HEK293 (cell line): ENCODE results near the gene GPR155.

ENCODE experiments used
- PRDM1 ChIP-seq: fragments of 450-650 bp; formaldehyde crosslinking; IDR thresholded peaks from 2 replicates; pipeline ENCODE4; 2016; ENCODE audit warnings: missing biosample characterization, missing genetic modification characterization
- ZBTB8A ChIP-seq: fragments of 450-650 bp; formaldehyde crosslinking; IDR thresholded peaks from 2 replicates; pipeline ENCODE4 v1.5.1; 2016; ENCODE audit warnings: missing biosample characterization, missing genetic modification characterization
- ZNF768 ChIP-seq: fragments of 450-650 bp; formaldehyde crosslinking; IDR thresholded peaks from 2 replicates; pipeline ENCODE4 v1.5.1; 2018; ENCODE audit warnings: missing biosample characterization, mild to moderate bottlenecking, missing genetic modification characterization

DNA sequence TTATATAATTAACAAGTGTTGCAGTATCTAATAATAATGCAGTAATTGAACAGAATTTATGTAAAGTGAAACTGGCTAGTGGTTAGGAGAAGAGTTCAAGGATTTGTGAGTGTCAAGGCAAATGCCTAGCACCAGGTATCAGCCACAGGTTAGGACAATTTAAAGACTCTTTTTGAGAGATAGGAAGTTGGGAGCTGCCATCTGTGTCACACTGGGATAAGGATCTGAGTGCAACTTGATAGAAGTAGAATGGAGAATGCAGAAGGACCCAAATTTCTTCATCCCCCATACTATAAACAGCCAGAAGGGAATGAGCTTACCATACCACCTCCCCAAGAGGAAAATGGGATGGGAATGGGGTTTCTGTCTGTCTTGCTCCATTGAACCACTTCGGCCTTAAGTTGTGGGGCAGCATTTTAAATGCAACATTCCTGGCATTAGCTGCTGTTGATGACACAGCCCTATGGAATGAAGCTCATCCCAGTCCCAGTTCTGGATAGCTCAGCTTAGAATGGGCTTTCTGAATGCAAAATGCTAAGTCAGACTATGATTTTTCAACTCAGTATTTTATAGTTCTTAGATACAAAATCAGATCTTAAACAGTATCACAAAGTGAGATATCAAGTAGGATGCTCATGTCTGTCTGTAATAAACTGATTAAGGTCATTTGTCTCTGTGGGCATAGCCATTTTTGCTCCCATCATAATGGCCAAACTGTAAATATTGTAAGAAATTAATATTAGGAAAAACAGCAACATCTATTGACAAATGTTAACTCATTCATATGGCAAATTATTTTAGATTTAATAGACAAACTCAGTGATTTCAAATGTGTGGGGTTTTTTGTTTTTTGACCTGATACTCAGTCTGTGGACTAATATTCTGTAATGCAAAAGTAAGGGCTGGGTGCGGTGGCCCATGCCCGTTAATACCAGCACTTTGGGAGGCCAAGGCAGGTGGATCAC lies 44.0 kb downstream of the GPR155 start:
- TF ChIP-seq ZNF768 (tag by site-specific recombination) (no peak), ZBTB8A (tag by site-specific recombination) (no peak), PRDM1 (tag by site-specific recombination) (no peak)
